Measurements from ENCODE around the gene LEMD2. TPM values are rescaled to one million over a fixed set of nuclear protein-coding genes. Genes with fewer than 3 reads are reported as not detected.

LEMD2 gene
- polyA plus RNA-seq, 6 donors from 2014 or later, result 15.4 to 51.3 (median 27.9) TPM

DNA sequence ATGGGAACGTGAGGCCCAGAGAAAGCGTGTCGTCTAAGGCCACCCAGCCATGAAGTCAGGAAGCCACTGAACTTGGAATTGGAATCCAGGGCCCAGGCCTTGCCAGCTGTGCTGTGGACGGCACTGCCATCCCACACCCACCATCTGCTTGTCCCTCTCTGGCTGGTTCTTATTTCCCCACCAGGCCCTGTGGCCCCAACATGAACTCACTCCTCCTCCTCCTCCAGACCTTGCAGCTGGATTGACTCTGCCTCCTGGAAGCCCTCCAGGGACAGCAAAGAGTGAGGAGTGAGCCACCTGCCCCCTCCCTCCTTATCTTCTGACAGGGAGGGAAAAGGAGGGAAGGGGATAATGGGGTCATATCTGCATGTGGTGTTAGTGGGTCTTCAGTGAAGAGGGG lies 26.2 kb downstream of the LEMD2 start:
- Mint-ChIP-seq H3K27ac (peak overlapping the region in 1 of 6 donors; percentile 58), H3K27me3 (peaks cover 5 to 42% (median 12%) of the 10 kb centered on the region in 3 donors)

DNA sequence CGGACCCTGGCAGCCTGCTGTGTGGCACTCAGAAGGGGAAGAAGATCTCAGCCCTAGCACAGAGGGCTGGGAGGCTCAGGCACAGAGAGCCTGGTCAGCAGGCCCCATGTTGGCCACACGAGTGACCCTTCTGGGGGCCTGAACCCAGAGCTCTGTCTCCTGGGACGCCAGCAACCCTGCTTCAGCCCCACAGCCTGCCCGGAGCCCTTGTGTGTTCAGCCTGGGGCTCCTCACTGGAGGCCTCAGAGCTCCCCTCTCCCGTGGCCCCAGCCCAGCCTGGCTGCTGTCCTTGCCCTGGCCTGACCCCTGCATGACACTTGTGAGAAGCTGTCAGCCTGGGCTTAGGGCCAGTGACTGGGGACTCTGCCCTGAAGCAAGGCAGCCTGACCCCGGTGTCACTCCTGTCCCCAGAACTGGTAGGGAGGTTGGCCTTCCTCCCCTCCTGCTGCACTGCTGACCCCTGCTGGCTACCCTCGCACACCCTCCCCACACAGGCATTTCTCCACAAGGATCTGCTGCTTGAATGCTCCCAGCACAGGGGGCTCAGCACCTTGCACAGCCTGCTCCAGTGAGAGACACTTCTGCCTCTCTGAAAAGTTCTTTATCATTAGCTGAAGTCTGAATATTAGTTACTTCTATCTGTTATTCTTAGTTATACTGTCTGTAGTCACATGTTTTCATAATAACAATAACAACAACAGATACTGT lies 26.9 kb downstream of the LEMD2 start:
- peaks cover 0 to 6% (median 0%) of the 10 kb centered on the region in 7 donors for H3K9me3 Mint-ChIP-seq
- H3K36me3 Mint-ChIP-seq, result no peaks in the 10 kb centered on the region
- DNase-seq, result peak; percentile 11
- H3K4me1 Mint-ChIP-seq, result peaks cover 5 to 8% (median 5%) of the 10 kb centered on the region in 3 donors
- peak in 1 of 2 donors; percentile 48 for ATAC-seq (ENCODE audit: low read depth in 2 of 2)
- peak overlapping the region in 2 of 6 donors; percentile 70 to 74 for H3K27ac Mint-ChIP-seq
- no peak overlapping the region for H3K4me3 Mint-ChIP-seq
- peaks cover 5 to 41% (median 18%) of the 10 kb centered on the region in 3 donors for H3K27me3 Mint-ChIP-seq

More for the DNA sequence above, 26.2 kb downstream of the LEMD2 start:
- Mint-ChIP-seq H3K36me3 (no peaks in the 10 kb centered on the region), H3K4me1 (peaks cover 5 to 8% (median 5%) of the 10 kb centered on the region in 3 donors), H3K4me3 (no peak overlapping the region), H3K9me3 (peaks cover 0 to 8% (median 0%) of the 10 kb centered on the region in 7 donors)
- no peak for DNase-seq
- ATAC-seq (ENCODE audit: low read depth in 2 of 2), result no peak

DNA sequence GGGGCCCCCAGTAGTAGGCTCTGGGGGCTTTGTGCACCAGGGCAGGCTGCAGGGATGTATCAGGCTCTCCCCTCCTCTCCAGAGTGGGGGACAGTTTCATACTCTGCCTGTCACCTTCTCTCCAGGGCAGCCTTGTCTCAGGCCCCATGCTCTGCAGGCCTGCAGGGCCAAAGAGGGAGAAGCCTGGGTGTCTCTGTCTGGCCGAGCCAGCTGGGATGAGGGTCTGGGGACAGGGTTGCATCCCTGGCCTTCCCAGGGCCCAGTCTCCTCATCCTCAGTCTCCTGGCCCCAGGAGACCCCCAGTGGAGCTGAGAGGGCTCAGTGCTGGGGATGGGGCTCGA lies 27.4 kb downstream of the LEMD2 start:
- Mint-ChIP-seq H3K27me3 (peaks cover 4 to 39% (median 22%) of the 10 kb centered on the region in 3 donors), H3K27ac (no peak overlapping the region), H3K4me3 (no peak overlapping the region), H3K36me3 (no peaks in the 10 kb centered on the region), H3K9me3 (peaks cover 0 to 2% (median 0%) of the 10 kb centered on the region in 7 donors), H3K4me1 (peaks cover 5 to 8% (median 5%) of the 10 kb centered on the region in 3 donors)
- DNase-seq, result no peak
- ATAC-seq (ENCODE audit: low read depth in 2 of 2), result no peak

DNA sequence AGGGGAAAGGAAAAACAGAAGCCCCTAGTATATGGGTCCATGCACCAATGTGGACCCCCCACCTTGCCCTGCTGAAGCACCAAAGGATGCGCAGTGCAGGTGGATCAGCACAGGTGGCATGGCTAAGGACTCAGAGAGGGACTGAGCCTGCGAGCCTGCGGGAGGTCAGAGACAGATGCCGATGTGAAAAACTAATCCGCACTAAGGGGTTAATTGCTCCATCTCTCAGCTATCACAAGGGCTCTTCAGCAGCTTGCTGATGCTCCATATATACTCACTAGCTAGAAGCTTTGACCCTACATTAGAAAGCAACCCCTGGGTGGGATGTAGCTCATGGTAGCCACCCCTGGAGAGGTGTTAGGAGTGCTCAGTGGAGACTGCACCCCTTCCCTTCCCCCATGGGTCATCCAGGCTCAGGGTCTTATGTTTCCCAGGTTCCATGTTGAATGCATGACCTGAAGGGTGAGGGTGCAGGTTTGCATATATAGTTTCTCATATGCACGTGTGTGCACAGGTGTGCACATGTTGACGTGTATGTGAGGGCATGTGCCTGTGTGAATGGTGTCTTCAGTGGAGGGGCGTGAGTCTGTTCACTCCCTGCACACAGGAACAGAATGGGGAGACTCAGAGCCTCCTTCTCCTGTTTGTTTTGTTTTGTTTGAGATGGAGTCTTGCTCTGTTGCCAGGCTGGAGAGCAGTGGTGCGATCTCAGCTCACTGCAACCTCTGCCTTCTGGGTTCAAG lies 28.9 kb downstream of the LEMD2 start:
- peaks cover 8 to 31% (median 22%) of the 10 kb centered on the region in 3 donors for H3K27me3 Mint-ChIP-seq
- H3K4me1 Mint-ChIP-seq, result peaks cover 5 to 8% (median 5%) of the 10 kb centered on the region in 3 donors
- ATAC-seq (ENCODE audit: low read depth in 2 of 2) (no peak), DNase-seq (no peak)
- H3K4me3 Mint-ChIP-seq, result no peak overlapping the region
- H3K9me3 Mint-ChIP-seq, result no peaks in the 10 kb centered on the region
- H3K27ac Mint-ChIP-seq, result peak overlapping the region in 1 of 6 donors; percentile 21
- H3K36me3 Mint-ChIP-seq, result no peaks in the 10 kb centered on the region

DNA sequence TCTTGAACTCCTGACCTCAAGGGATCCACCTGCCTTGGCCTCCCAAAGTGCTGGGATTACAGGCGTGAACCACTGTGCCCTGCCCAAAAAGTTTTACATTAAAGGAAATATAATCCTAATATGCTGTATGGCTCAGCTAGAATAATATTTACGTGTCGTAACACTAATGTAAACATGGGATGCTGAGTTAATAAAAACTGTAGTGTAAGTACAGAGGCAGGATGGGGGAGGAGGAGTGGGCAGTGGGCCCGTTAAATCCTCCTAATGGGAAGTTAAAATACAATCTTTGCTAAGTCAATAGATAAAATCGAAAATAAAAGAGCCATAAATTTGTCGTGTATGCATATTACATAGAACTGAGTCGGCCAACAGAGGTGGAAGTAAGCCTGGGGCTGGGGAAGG lies 30.1 kb downstream of the LEMD2 start:
- Mint-ChIP-seq H3K36me3 (no peaks in the 10 kb centered on the region), H3K27ac (peak overlapping the region in 1 of 6 donors; percentile 85), H3K4me1 (peaks cover 5 to 8% (median 5%) of the 10 kb centered on the region in 3 donors), H3K9me3 (no peaks in the 10 kb centered on the region), H3K27me3 (peaks cover 8 to 22% (median 20%) of the 10 kb centered on the region in 3 donors), H3K4me3 (no peak overlapping the region)
- DNase-seq (no peak), ATAC-seq (ENCODE audit: low read depth in 2 of 2) (no peak)

- Mint-ChIP-seq H3K4me3 (no peak overlapping the region), H3K4me1 (peaks cover 5 to 8% (median 5%) of the 10 kb centered on the region in 3 donors), H3K36me3 (no peaks in the 10 kb centered on the region), H3K9me3 (no peaks in the 10 kb centered on the region), H3K27ac (no peak overlapping the region), H3K27me3 (peaks cover 8 to 22% (median 17%) of the 10 kb centered on the region in 3 donors)
- DNase-seq (no peak), ATAC-seq (ENCODE audit: low read depth in 2 of 2) (no peak)
These were observed 31.0 kb downstream of the LEMD2 start for GRCh38 chr6:33757906-33758305.

DNA sequence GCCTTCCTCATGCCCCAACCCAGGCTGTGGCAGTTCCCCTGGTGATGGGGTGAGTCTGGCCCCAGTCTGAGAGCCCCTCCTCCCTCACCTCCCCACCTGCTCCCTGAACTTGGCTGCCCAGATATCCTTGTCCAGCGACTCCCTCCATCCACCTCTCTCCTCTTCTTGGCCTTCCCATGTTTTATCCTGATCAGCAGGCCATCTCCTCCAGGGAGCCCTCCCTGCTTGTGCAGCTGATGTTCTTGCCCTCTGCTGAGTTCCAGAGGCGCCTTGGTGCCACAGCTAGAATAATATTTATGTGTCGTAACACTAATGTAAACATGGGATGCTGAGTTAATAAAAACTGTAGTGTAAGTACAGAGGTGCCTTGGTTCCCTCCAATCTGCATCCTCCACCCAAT lies 31.8 kb downstream of the LEMD2 start:
- ATAC-seq (ENCODE audit: low read depth in 2 of 2) (no peak), DNase-seq (no peak)
- peaks cover 8 to 17% (median 17%) of the 10 kb centered on the region in 3 donors for H3K27me3 Mint-ChIP-seq
- no peak overlapping the region for H3K27ac Mint-ChIP-seq
- peaks cover under 1 to 5% (median 1%) of the 10 kb centered on the region in 3 donors for H3K4me1 Mint-ChIP-seq
- no peaks in the 10 kb centered on the region for H3K9me3 Mint-ChIP-seq
- no peaks in the 10 kb centered on the region for H3K36me3 Mint-ChIP-seq
- H3K4me3 Mint-ChIP-seq, result no peak overlapping the region

DNA sequence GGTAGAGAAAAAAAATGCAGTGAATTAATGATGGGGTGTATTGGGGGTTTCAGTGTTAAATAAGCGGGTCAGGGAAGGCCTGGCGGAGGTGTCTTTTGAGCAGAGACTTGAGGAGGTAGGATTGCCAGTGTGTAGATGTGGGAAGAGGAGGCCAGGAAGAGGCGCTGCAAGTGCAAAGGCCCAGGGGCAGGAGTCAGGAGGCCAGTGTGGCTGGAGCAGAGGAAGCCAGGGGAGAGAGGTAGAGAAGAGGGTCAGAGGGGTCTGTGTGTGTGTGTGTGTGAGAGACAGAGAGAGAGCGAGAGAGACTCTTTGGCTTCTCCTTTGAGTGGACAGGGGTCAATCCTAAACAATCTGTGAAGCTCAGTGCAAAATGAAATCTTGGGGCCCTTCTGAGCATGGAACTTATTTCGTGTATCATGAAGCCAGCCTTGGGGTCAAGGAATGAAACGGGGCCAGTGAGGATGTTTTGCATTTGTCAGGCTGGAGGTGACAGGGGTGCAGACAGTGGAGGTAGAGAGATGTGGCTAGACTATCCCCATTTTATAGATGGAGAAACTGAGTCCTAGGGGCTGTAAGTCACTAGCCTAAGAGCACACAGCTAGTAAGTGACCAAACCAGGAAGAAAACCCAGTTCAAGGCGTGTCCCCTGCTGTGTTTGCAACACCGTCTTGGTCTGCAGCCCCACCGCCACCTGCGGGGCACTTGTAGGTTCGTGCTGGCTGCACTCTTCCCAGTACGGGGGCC lies 32.5 kb downstream of the LEMD2 start:
- Mint-ChIP-seq H3K9me3 (no peaks in the 10 kb centered on the region), H3K36me3 (no peaks in the 10 kb centered on the region), H3K27me3 (peaks cover 8 to 17% (median 14%) of the 10 kb centered on the region in 3 donors), H3K4me3 (no peak overlapping the region), H3K4me1 (peaks cover 0 to 4% (median 0%) of the 10 kb centered on the region in 3 donors), H3K27ac (no peak overlapping the region)
- ATAC-seq (ENCODE audit: low read depth in 2 of 2) (no peak), DNase-seq (no peak)

GRCh38 chr6:33755070-33755869 lies 33.7 kb downstream of the LEMD2 start:
- no peak overlapping the region for H3K4me3 Mint-ChIP-seq
- no peak overlapping the region for H3K27ac Mint-ChIP-seq
- H3K9me3 Mint-ChIP-seq, result no peaks in the 10 kb centered on the region
- peaks cover 8 to 24% (median 17%) of the 10 kb centered on the region in 3 donors for H3K27me3 Mint-ChIP-seq
- H3K36me3 Mint-ChIP-seq, result no peaks in the 10 kb centered on the region
- no peak for DNase-seq
- H3K4me1 Mint-ChIP-seq, result peaks cover 0 to under 1% (median 0%) of the 10 kb centered on the region in 3 donors
- no peak for ATAC-seq (ENCODE audit: low read depth in 2 of 2)

- peaks cover 8 to 25% (median 17%) of the 10 kb centered on the region in 3 donors for H3K27me3 Mint-ChIP-seq
- H3K36me3 Mint-ChIP-seq, result no peaks in the 10 kb centered on the region
- H3K27ac Mint-ChIP-seq, result no peak overlapping the region
- no peak overlapping the region for H3K4me3 Mint-ChIP-seq
- no peaks in the 10 kb centered on the region for H3K4me1 Mint-ChIP-seq
- ATAC-seq (ENCODE audit: low read depth in 2 of 2), result no peak
- no peak for DNase-seq
- no peaks in the 10 kb centered on the region for H3K9me3 Mint-ChIP-seq
These were observed 34.7 kb downstream of the LEMD2 start for GRCh38 chr6:33754222-33754621.

GRCh38 chr6:33752646-33753015 lies 36.3 kb downstream of the LEMD2 start:
- peak overlapping the region in 1 of 8 donors; percentile 47 for H3K4me3 Mint-ChIP-seq
- no peak overlapping the region for H3K27ac Mint-ChIP-seq
- ATAC-seq (ENCODE audit: low read depth in 2 of 2) (no peak), DNase-seq (no peak)
- no peaks in the 10 kb centered on the region for H3K36me3 Mint-ChIP-seq
- no peaks in the 10 kb centered on the region for H3K4me1 Mint-ChIP-seq
- H3K27me3 Mint-ChIP-seq, result peaks cover 8 to 26% (median 20%) of the 10 kb centered on the region in 3 donors
- no peaks in the 10 kb centered on the region for H3K9me3 Mint-ChIP-seq

GRCh38 chr6:33751771-33752645 lies 36.9 kb downstream of the LEMD2 start:
- Mint-ChIP-seq H3K4me1 (no peaks in the 10 kb centered on the region), H3K36me3 (no peaks in the 10 kb centered on the region), H3K9me3 (no peaks in the 10 kb centered on the region), H3K27ac (peak overlapping the region in 1 of 6 donors; percentile 63), H3K27me3 (peaks cover 8 to 26% (median 22%) of the 10 kb centered on the region in 3 donors), H3K4me3 (no peak overlapping the region)
- no peak for ATAC-seq (ENCODE audit: low read depth in 2 of 2)
- no peak for DNase-seq
